ENCODE results near the gene PDS5A. TPM values are rescaled to one million over a fixed set of nuclear protein-coding genes. Genes with fewer than 3 reads are reported as not detected.
"Not testable (repeated sequence)": the region's sequence is repeated elsewhere in the genome, so short reads cannot be mapped to it uniquely, and the experiment has no call there.

Gene PDS5A
- total RNA-seq, 1 experiment from 2014 or later = 96.6 TPM

- peaks cover 19% of the 10 kb centered on the region for H3K4me1 ChIP-seq (ENCODE audit: low read length)
- no peak overlapping the region for H3K4me2 ChIP-seq (ENCODE audit: low read depth, low read length, poor library complexity, severe bottlenecking)
- H4K20me1 ChIP-seq (ENCODE audit: insufficient read depth, low read depth, low read length) = 0 out of 2 replicates have a peak, but pooled peaks cover 3% of the 10 kb centered on the region
- H3K9ac ChIP-seq (ENCODE audit: low read length) = no peak overlapping the region
- H3K79me2 ChIP-seq (ENCODE audit: low read length) = peaks cover 99% of the 10 kb centered on the region
- no peak overlapping the region for H2AFZ ChIP-seq (ENCODE audit: low read length)
- no peaks in the 10 kb centered on the region for H3K9me3 ChIP-seq (ENCODE audit: low read length)
- DNase-seq = no peak
- H3K4me3 ChIP-seq (ENCODE audit: low read length) = no peak overlapping the region
- no peaks in the 10 kb centered on the region for H3K36me3 ChIP-seq (ENCODE audit: insufficient read depth, low read length)
- no peaks in the 10 kb centered on the region for H3K9me2 ChIP-seq (replicated peaks; ENCODE audit: insufficient read depth, low read length)
- H3K27me3 ChIP-seq (ENCODE audit: low read length) = no peaks in the 10 kb centered on the region
- no peak overlapping the region for H3K27ac ChIP-seq (ENCODE audit: low read length)
Observed at GRCh38 chr4:39947963-39948362, 29.7 kb downstream of the PDS5A start.

GRCh38 chr4:39947417-39947816, 30.3 kb downstream of the PDS5A start:
- H3K27me3 ChIP-seq (ENCODE audit: low read length) = no peaks in the 10 kb centered on the region
- H3K9me2 ChIP-seq (replicated peaks; ENCODE audit: insufficient read depth, low read length) = no peaks in the 10 kb centered on the region
- no peaks in the 10 kb centered on the region for H3K36me3 ChIP-seq (ENCODE audit: insufficient read depth, low read length)
- no peak for DNase-seq
- no peak overlapping the region for H3K4me2 ChIP-seq (ENCODE audit: low read depth, low read length, poor library complexity, severe bottlenecking)
- no peak overlapping the region for H2AFZ ChIP-seq (ENCODE audit: low read length)
- peaks cover 99% of the 10 kb centered on the region for H3K79me2 ChIP-seq (ENCODE audit: low read length)
- no peak overlapping the region for H3K27ac ChIP-seq (ENCODE audit: low read length)
- H3K9ac ChIP-seq (ENCODE audit: low read length) = no peak overlapping the region
- H3K4me3 ChIP-seq (ENCODE audit: low read length) = no peak overlapping the region
- H4K20me1 ChIP-seq (ENCODE audit: insufficient read depth, low read depth, low read length) = 0 out of 2 replicates have a peak, but pooled peaks cover 3% of the 10 kb centered on the region
- no peaks in the 10 kb centered on the region for H3K9me3 ChIP-seq (ENCODE audit: low read length)
- H3K4me1 ChIP-seq (ENCODE audit: low read length) = peaks cover 19% of the 10 kb centered on the region

GRCh38 chr4:39944245-39944644, 33.5 kb downstream of the PDS5A start:
- H3K9me3 ChIP-seq (ENCODE audit: low read length); H3K4me2 ChIP-seq (ENCODE audit: low read depth, low read length, poor library complexity, severe bottlenecking); DNase-seq; H4K20me1 ChIP-seq (ENCODE audit: insufficient read depth, low read depth, low read length); H3K9me2 ChIP-seq (replicated peaks; ENCODE audit: insufficient read depth, low read length); H2AFZ ChIP-seq (ENCODE audit: low read length); H3K27me3 ChIP-seq (ENCODE audit: low read length); H3K27ac ChIP-seq (ENCODE audit: low read length); H3K36me3 ChIP-seq (ENCODE audit: insufficient read depth, low read length); H3K4me3 ChIP-seq (ENCODE audit: low read length); H3K9ac ChIP-seq (ENCODE audit: low read length): not testable (repeated sequence)
- H3K4me1 ChIP-seq (ENCODE audit: low read length) = peaks cover 19% of the 10 kb centered on the region
- peaks cover 100% of the 10 kb centered on the region for H3K79me2 ChIP-seq (ENCODE audit: low read length)

- Histone ChIP-seq H3K36me3 (ENCODE audit: insufficient read depth, low read length) (no peaks in the 10 kb centered on the region), H3K27me3 (ENCODE audit: low read length) (no peaks in the 10 kb centered on the region), H3K9ac (ENCODE audit: low read length) (no peak overlapping the region), H3K9me3 (ENCODE audit: low read length) (no peaks in the 10 kb centered on the region), H3K4me2 (ENCODE audit: low read depth, low read length, poor library complexity, severe bottlenecking) (no peak overlapping the region), H3K4me3 (ENCODE audit: low read length) (no peak overlapping the region), H2AFZ (ENCODE audit: low read length) (no peak overlapping the region), H4K20me1 (ENCODE audit: insufficient read depth, low read depth, low read length) (0 out of 2 replicates have a peak, but pooled peaks cover 9% of the 10 kb centered on the region), H3K9me2 (replicated peaks; ENCODE audit: insufficient read depth, low read length) (no peaks in the 10 kb centered on the region), H3K79me2 (ENCODE audit: low read length) (peaks cover 100% of the 10 kb centered on the region), H3K4me1 (ENCODE audit: low read length) (peaks cover 14% of the 10 kb centered on the region), H3K27ac (ENCODE audit: low read length) (no peak overlapping the region)
- DNase-seq = no peak
Observed at GRCh38 chr4:39942507-39942906, 35.2 kb downstream of the PDS5A start.

- H4K20me1 ChIP-seq (ENCODE audit: insufficient read depth, low read depth, low read length) = 0 out of 2 replicates have a peak, but pooled peaks cover 10% of the 10 kb centered on the region
Observed at GRCh38 chr4:39941682-39942217, 36.0 kb downstream of the PDS5A start.

GRCh38 chr4:39937683-39938268, 39.9 kb downstream of the PDS5A start:
- no peak overlapping the region for H3K4me3 ChIP-seq (ENCODE audit: low read length)
- DNase-seq = no peak
- H3K27ac ChIP-seq (ENCODE audit: low read length) = no peak overlapping the region
- H3K9me2 ChIP-seq (replicated peaks; ENCODE audit: insufficient read depth, low read length) = no peaks in the 10 kb centered on the region
- H3K79me2 ChIP-seq (ENCODE audit: low read length) = peaks cover 100% of the 10 kb centered on the region
- H4K20me1 ChIP-seq (ENCODE audit: insufficient read depth, low read depth, low read length) = 0 out of 2 replicates have a peak, but pooled peaks cover 10% of the 10 kb centered on the region
- H2AFZ ChIP-seq (ENCODE audit: low read length) = no peak overlapping the region
- H3K4me2 ChIP-seq (ENCODE audit: low read depth, low read length, poor library complexity, severe bottlenecking) = no peak overlapping the region
- peaks cover 16% of the 10 kb centered on the region for H3K4me1 ChIP-seq (ENCODE audit: low read length)
- no peaks in the 10 kb centered on the region for H3K27me3 ChIP-seq (ENCODE audit: low read length)
- H3K9ac ChIP-seq (ENCODE audit: low read length) = no peak overlapping the region
- no peaks in the 10 kb centered on the region for H3K9me3 ChIP-seq (ENCODE audit: low read length)
- no peaks in the 10 kb centered on the region for H3K36me3 ChIP-seq (ENCODE audit: insufficient read depth, low read length)

More at GRCh38 chr4:39941682-39942217, 36.0 kb downstream of the PDS5A start:
- Histone ChIP-seq H3K4me3 (ENCODE audit: low read length) (no peak overlapping the region), H3K9me2 (replicated peaks; ENCODE audit: insufficient read depth, low read length) (no peaks in the 10 kb centered on the region), H3K36me3 (ENCODE audit: insufficient read depth, low read length) (no peaks in the 10 kb centered on the region), H3K9me3 (ENCODE audit: low read length) (no peaks in the 10 kb centered on the region), H3K27me3 (ENCODE audit: low read length) (no peaks in the 10 kb centered on the region), H3K27ac (ENCODE audit: low read length) (no peak overlapping the region; the same call in 1 of the 2 replicates), H3K4me1 (ENCODE audit: low read length) (peaks cover 7% of the 10 kb centered on the region), H2AFZ (ENCODE audit: low read length) (no peak overlapping the region), H3K4me2 (ENCODE audit: low read depth, low read length, poor library complexity, severe bottlenecking) (no peak overlapping the region), H3K79me2 (ENCODE audit: low read length) (peaks cover 100% of the 10 kb centered on the region), H3K9ac (ENCODE audit: low read length) (no peak overlapping the region)
- no peak for DNase-seq

GRCh38 chr4:39936565-39937418, 40.9 kb downstream of the PDS5A start:
- H3K4me3 ChIP-seq (ENCODE audit: low read length) = no peak overlapping the region
- peaks cover 16% of the 10 kb centered on the region for H3K4me1 ChIP-seq (ENCODE audit: low read length)
- no peak overlapping the region for H3K27ac ChIP-seq (ENCODE audit: low read length)
- no peak overlapping the region for H3K4me2 ChIP-seq (ENCODE audit: low read depth, low read length, poor library complexity, severe bottlenecking)
- peaks cover 100% of the 10 kb centered on the region for H3K79me2 ChIP-seq (ENCODE audit: low read length)
- no peaks in the 10 kb centered on the region for H3K9me2 ChIP-seq (replicated peaks; ENCODE audit: insufficient read depth, low read length)
- no peaks in the 10 kb centered on the region for H3K27me3 ChIP-seq (ENCODE audit: low read length)
- no peak overlapping the region for H3K9ac ChIP-seq (ENCODE audit: low read length)
- no peak overlapping the region for H2AFZ ChIP-seq (ENCODE audit: low read length)
- H3K36me3 ChIP-seq (ENCODE audit: insufficient read depth, low read length) = no peaks in the 10 kb centered on the region
- no peaks in the 10 kb centered on the region for H3K9me3 ChIP-seq (ENCODE audit: low read length)
- 0 out of 2 replicates have a peak, but pooled peaks cover 10% of the 10 kb centered on the region for H4K20me1 ChIP-seq (ENCODE audit: insufficient read depth, low read depth, low read length)
- no peak for DNase-seq

Data from Karpas-422 (cell line).